Stomach (tissue), 9 donors: Measurements from ENCODE around the gene CIRBP. TPM values are rescaled to one million over a fixed set of nuclear protein-coding genes. Genes with fewer than 3 reads are reported as not detected.

ENCODE experiments used
- DNase-seq, 2 donors: peaks; one replicate each; pipeline versions ENCODE4 v3.0.0 to v3.0.0-alpha.2; 2013 to 2019
- H3K27ac ChIP-seq, 5 donors: fragments of 200-600 bp in 4 of 5; sonication (generic) in 4 of 5; one replicate each; pipeline ENCODE4 v1.5.1; 2013 to 2019; ENCODE audit warnings: mild to moderate bottlenecking in 1 of 5, moderate library complexity in 1 of 5
- H3K27me3 ChIP-seq, 3 donors: fragments of 200-600 bp; sonication (generic); one replicate each; pipeline ENCODE4 v1.5.1; 2017 to 2019; ENCODE audit warnings: mixed run types in 1 of 3
- H3K36me3 ChIP-seq, 4 donors: fragments of 200-600 bp; sonication (generic); 1 replicate in 3 of 4; 2 replicates in 1 of 4; pipeline ENCODE4 v1.5.1; 2016 to 2019
- H3K4me1 ChIP-seq, 4 donors: fragments of 200-600 bp; sonication (generic); one replicate each; pipeline ENCODE4 v1.5.1; 2016 to 2019
- H3K4me3 ChIP-seq, 4 donors: fragments of 200-600 bp; sonication (generic) in 3 of 4; one replicate each; pipeline ENCODE4 v1.5.1; 2016 to 2019; ENCODE audit warnings: mild to moderate bottlenecking in 1 of 4
- H3K9me3 ChIP-seq, 4 donors: fragments of 200-600 bp; sonication (generic); one replicate each; pipeline ENCODE4 v1.5.1; 2016 to 2019
- EP300 ChIP-seq: sonication (generic); formaldehyde crosslinking; IDR thresholded peaks from one replicate; pipeline ENCODE4 v1.6.1; 2017; ENCODE audit warnings: antibody characterized with exemption
- POLR2A ChIP-seq, 4 donors: fragments of 450-650 bp; IDR thresholded peaks; one replicate each; pipeline ENCODE4 v1.6.1; 2016; ENCODE audit warnings: antibody characterized with exemption in 4 of 4, control low read depth in 2 of 4, mild to moderate bottlenecking in 1 of 4, moderate library complexity in 1 of 4
- POLR2AphosphoS5 ChIP-seq, 3 donors: sonication (generic); formaldehyde crosslinking; IDR thresholded peaks; one replicate each; pipeline ENCODE4 v1.6.1; 2016; ENCODE audit warnings: antibody characterized with exemption in 3 of 3
- WGBS, 5 donors: extraction: QIAGEN DNeasy Blood & Tissue Kit in 3 of 5; methylation state at CpG; one replicate each; pipeline versions ENCODE4 v1.1.5 to v1.1.7; 2013 to 2018; 5-methylcytosine and 5-hydroxymethylcytosine counted together
- intact Hi-C: fragments of 100-400 bp; cut with DNase I; formaldehyde crosslinking; loops from one replicate; pipeline ENCODE4 v1.15.1; 2023; ENCODE audit warnings: low total_unique reads
- polyA plus RNA-seq, 3 donors: library from polyadenylated mRNA; stranded (reverse); fragments of 200-250 nt; gene quantifications; one replicate each; pipeline ENCODE4 v1.2.3, GENCODE V29; 2013
- total RNA-seq, 5 donors: library from RNA; depleted of rRNA; stranded (reverse); fragments of >200 nt; gene quantifications; one replicate each; pipeline versions ENCODE4 v1.1.0 to v1.2.3, GENCODE V29; 2014 to 2016
- TF ChIP-seq, protein P1 (sequence below), 7 experiments: fragments of 450-650 bp in 4 of 7; fragments of 200-600 bp in 3 of 7; sonication (generic) in 3 of 7; IDR thresholded peaks; one replicate each; pipeline ENCODE4 v1.5.1; 2016 to 2019; ENCODE audit warnings: antibody characterized with exemption in 7 of 7, control low read depth in 2 of 7, mild to moderate bottlenecking in 1 of 7
- donor health status: healthy with polysubstance abuse.
- donor health status: Bipolar disorder and iron deficiency.
- donor health status: healthy.

Gene CIRBP
- total and polyA plus RNA-seq, 8 donors: 250 to 686 (median 356) TPM

DNA sequence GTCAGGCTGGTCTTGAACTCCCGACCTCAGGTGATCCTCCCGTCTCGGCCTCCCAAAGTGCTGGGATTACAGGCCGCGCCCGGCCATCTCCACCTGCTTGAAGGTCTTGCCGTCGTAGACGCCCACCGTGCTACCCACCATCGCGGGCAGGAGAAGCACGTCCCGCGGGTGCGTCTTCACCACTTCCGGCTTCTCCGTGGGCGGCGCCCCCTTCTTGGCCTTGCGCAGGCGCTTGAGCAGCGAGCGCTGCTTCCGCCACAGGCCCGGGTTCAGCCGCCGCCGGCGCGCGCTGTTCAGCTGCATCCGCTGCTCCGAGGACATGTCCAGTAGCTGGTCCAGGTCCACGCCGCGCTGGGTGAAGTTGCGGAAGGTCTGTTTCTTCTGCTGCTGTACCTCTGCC, 38.2 kb downstream of the CIRBP start:
- H3K4me1 ChIP-seq: peaks cover 0 to 8% (median 0%) of the 10 kb centered on the region in 4 donors
- H3K9me3 ChIP-seq: no peaks in the 10 kb centered on the region
- H3K27me3 ChIP-seq: peaks cover 0 to 36% (median 17%) of the 10 kb centered on the region in 3 donors
- intact Hi-C loops: no loop called here
- no peak overlapping the region for H3K27ac ChIP-seq
- no peaks in the 10 kb centered on the region for H3K36me3 ChIP-seq
- 89 to 96% (median 95%) methylated on average over 24 to 38 of the region's 38 CpGs for WGBS, 5 donors
- no peak for TF ChIP-seq EP300
- TF ChIP-seq POLR2A (IDR thresholded peaks at IDR 0.05): no peak
- TF ChIP-seq, protein P1, sequence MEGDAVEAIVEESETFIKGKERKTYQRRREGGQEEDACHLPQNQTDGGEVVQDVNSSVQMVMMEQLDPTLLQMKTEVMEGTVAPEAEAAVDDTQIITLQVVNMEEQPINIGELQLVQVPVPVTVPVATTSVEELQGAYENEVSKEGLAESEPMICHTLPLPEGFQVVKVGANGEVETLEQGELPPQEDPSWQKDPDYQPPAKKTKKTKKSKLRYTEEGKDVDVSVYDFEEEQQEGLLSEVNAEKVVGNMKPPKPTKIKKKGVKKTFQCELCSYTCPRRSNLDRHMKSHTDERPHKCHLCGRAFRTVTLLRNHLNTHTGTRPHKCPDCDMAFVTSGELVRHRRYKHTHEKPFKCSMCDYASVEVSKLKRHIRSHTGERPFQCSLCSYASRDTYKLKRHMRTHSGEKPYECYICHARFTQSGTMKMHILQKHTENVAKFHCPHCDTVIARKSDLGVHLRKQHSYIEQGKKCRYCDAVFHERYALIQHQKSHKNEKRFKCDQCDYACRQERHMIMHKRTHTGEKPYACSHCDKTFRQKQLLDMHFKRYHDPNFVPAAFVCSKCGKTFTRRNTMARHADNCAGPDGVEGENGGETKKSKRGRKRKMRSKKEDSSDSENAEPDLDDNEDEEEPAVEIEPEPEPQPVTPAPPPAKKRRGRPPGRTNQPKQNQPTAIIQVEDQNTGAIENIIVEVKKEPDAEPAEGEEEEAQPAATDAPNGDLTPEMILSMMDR (IDR thresholded peaks at IDR 0.05): no peak
- no peak for TF ChIP-seq POLR2AphosphoS5 (IDR thresholded peaks at IDR 0.05)
- no peak overlapping the region for H3K4me3 ChIP-seq
- no peak for DNase-seq

DNA sequence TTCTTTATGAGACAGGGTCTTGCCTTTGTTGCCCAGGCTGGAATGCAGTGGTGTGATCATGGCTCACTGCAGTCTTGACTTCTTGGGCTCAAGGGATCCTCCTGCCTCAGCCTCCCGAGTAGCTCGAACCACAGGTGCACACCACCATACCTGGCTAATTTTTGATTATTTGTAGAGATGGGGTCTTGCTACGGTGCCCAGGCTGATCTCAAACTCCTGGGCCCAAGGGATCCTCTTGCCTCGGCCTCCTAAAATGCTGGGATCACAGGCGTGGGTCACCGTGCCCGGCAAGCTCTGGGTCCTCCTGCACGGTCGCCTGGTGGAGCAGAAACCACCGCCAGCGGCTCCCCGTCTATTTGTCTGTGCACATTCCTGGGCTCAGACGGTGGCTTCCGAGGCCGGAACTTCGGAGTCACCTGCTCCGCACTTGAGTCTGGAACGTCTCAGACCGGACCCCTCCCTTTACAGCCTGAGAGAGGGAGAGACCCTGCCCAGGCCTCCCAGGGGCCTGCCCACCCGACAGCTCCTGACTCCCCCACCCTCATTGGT, 38.7 kb downstream of the CIRBP start:
- TF ChIP-seq, protein P1 (IDR thresholded peaks at IDR 0.05): no peak
- no peak for TF ChIP-seq POLR2AphosphoS5 (IDR thresholded peaks at IDR 0.05)
- TF ChIP-seq POLR2A (IDR thresholded peaks at IDR 0.05): no peak
- TF ChIP-seq EP300: no peak
- 89 to 95% (median 93%) methylated on average over 19 to 20 of the region's 20 CpGs for WGBS, 5 donors
- intact Hi-C loops: no loop called here
- H3K4me3 ChIP-seq: no peak overlapping the region
- no peak for DNase-seq
- H3K27ac ChIP-seq: no peak overlapping the region
- H3K36me3 ChIP-seq: no peaks in the 10 kb centered on the region
- H3K4me1 ChIP-seq: peaks cover 0 to 8% (median 0%) of the 10 kb centered on the region in 4 donors
- H3K9me3 ChIP-seq: no peaks in the 10 kb centered on the region
- H3K27me3 ChIP-seq: peaks cover 0 to 41% (median 18%) of the 10 kb centered on the region in 3 donors

DNA sequence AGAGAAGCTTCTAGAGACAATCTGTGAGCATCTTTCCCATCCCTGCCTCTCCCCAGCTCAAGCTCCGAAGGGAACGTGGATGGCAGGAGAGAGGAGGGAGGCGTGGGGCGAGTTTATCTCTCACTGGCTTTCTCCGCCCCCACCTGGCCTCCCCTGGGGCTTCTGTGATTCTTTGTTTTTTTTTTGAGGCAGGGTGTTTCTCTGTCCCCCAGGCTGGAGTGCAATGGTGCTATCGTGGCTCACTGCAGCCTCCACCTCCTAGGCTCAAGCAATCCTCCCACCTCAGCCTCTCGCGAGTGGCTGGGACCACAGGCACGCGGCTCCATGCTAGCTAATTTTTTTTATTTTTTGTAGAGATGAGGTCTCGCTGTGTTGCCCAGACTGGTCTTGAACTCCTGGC, 39.6 kb downstream of the CIRBP start:
- no peak overlapping the region for H3K4me3 ChIP-seq
- no peaks in the 10 kb centered on the region for H3K9me3 ChIP-seq
- peaks cover 0 to 8% (median 7%) of the 10 kb centered on the region in 4 donors for H3K4me1 ChIP-seq
- intact Hi-C loops: no loop called here
- peaks cover 0 to 50% (median 26%) of the 10 kb centered on the region in 3 donors for H3K27me3 ChIP-seq
- H3K27ac ChIP-seq: no peak overlapping the region
- no peak for DNase-seq
- 48 to 63% (median 57%) methylated on average over 11 of the region's 11 CpGs for WGBS, 5 donors
- no peaks in the 10 kb centered on the region for H3K36me3 ChIP-seq
- TF ChIP-seq, protein P1 (IDR thresholded peaks at IDR 0.05): no peak
- TF ChIP-seq POLR2AphosphoS5 (IDR thresholded peaks at IDR 0.05) (no peak), POLR2A (IDR thresholded peaks at IDR 0.05) (no peak), EP300 (no peak)

DNA sequence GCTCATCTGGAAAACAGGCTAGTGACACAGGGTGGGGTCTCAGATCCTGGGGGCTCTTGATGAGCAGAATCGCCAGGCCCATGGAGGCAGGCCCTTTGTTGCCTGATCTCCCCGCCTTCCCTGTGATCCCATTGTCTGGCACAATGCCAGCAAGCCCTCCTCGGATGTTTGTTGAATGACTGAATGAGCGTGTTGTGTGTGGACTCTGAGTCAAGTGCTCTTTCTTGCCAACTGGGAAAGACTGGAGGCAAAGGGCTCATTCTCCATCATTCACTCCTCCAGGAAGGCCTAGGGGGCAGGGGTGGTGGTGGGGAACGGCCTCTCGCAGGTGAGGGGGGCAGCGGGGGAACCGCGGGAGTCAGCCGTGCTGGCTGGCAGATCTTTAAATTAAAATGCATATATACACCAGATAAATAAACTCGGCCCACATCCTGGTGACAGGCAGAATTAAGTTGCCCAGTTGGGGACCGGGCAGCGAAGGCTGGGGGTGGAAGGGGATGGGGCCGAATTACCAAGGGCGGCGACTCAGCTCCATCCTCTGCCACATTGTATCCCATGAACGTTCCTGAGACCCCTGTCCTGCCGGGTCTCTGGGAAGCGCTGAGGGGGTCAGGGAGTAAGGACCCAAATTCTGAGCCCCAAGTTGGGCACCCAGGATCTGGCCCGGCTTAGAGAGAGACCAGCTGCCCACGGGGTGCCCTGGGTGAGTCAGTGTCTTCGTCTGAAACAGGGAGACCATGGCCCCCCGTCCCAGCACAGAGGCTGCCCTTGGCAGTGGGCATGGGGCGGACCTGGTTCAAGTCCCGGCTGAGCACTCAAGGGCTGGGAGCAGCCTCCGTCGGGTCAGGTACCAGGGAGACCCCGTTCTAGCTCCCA, 41.1 kb downstream of the CIRBP start:
- no peak overlapping the region for H3K27ac ChIP-seq
- intact Hi-C loops: no loop called here
- no peak for DNase-seq
- H3K9me3 ChIP-seq: no peaks in the 10 kb centered on the region
- H3K4me1 ChIP-seq: peaks cover 0 to 8% (median 4%) of the 10 kb centered on the region in 4 donors
- TF ChIP-seq, protein P1 (IDR thresholded peaks at IDR 0.05): no peak
- no peak for TF ChIP-seq POLR2A (IDR thresholded peaks at IDR 0.05)
- no peak for TF ChIP-seq EP300
- no peak for TF ChIP-seq POLR2AphosphoS5 (IDR thresholded peaks at IDR 0.05)
- peaks cover 0 to 65% (median 40%) of the 10 kb centered on the region in 3 donors for H3K27me3 ChIP-seq
- no peak overlapping the region for H3K4me3 ChIP-seq
- 64 to 70% (median 68%) methylated on average over 22 to 28 of the region's 28 CpGs for WGBS, 5 donors
- no peaks in the 10 kb centered on the region for H3K36me3 ChIP-seq
